Liver (tissue), 9 donors: ENCODE results near the gene NODAL. TPM values are rescaled to one million over a fixed set of nuclear protein-coding genes. Genes with fewer than 3 reads are reported as not detected.
"Not testable (repeated sequence)": the region's sequence is repeated elsewhere in the genome, so short reads cannot be mapped to it uniquely, and the experiment has no call there.

ENCODE experiments used
- DNase-seq: peaks from one replicate; pipeline ENCODE4 v3.0.0-alpha.2; 2017; ENCODE audit warnings: low spot score
- H3K27ac ChIP-seq, 2 donors: one replicate each; pipeline ENCODE4 v1.7.0; 2013; ENCODE audit warnings: inconsistent platforms in 2 of 2, low read length in 2 of 2, control low read depth in 1 of 2, low read depth in 1 of 2, mild to moderate bottlenecking in 1 of 2
- H3K27me3 ChIP-seq, 4 donors: one replicate each; pipeline versions ENCODE4 v1.6.1 to v1.7.0; 2013; ENCODE audit warnings: low read length in 3 of 4, inconsistent platforms in 1 of 4, mild to moderate bottlenecking in 1 of 4, moderate library complexity in 1 of 4; ENCODE audit not compliant: control insufficient read depth in 4 of 4, insufficient read depth in 4 of 4
- H3K36me3 ChIP-seq, 4 donors: one replicate each; pipeline versions ENCODE4 v1.6.1 to v1.7.0; 2013; ENCODE audit warnings: low read length in 3 of 4, mild to moderate bottlenecking in 3 of 4, low read depth in 1 of 4, moderate library complexity in 1 of 4; ENCODE audit not compliant: control insufficient read depth in 4 of 4, insufficient read depth in 3 of 4
- H3K4me1 ChIP-seq, 4 donors: one replicate each; pipeline versions ENCODE4 v1.6.1 to v1.7.0; 2013; ENCODE audit warnings: low read length in 3 of 4, mild to moderate bottlenecking in 3 of 4, moderate library complexity in 1 of 4; ENCODE audit not compliant: control insufficient read depth in 4 of 4, insufficient read depth in 4 of 4
- H3K4me3 ChIP-seq, 3 donors: one replicate each; pipeline versions ENCODE4 v1.6.1 to v1.7.0; 2013; ENCODE audit warnings: low read length in 3 of 3, control low read depth in 1 of 3, low read depth in 1 of 3, mild to moderate bottlenecking in 1 of 3
- H3K9ac ChIP-seq, 2 donors: one replicate each; pipeline ENCODE4 v1.7.0; 2013; ENCODE audit warnings: low read length in 2 of 2, mild to moderate bottlenecking in 2 of 2, moderate library complexity in 2 of 2, control low read depth in 1 of 2, low read depth in 1 of 2
- H3K9me3 ChIP-seq, 4 donors: one replicate each; pipeline versions ENCODE4 v1.6.1 to v1.7.0; 2013; ENCODE audit warnings: low read length in 3 of 4; ENCODE audit not compliant: control insufficient read depth in 4 of 4
- EGR1 ChIP-seq, 2 donors: IDR thresholded peaks; 2 replicates each; pipeline ENCODE4 v1.6.1; 2016 to 2018; ENCODE audit warnings: antibody characterized with exemption in 2 of 2, low read depth in 2 of 2
- HNF4G ChIP-seq: IDR thresholded peaks from 2 replicates; pipeline ENCODE4 v1.6.1; 2016; ENCODE audit warnings: antibody characterized with exemption
- JUND ChIP-seq, 2 donors: IDR thresholded peaks; 2 replicates each; pipeline ENCODE4 v1.6.1; 2016; ENCODE audit warnings: antibody characterized with exemption in 2 of 2
- NR2F2 ChIP-seq: IDR thresholded peaks from 2 replicates; pipeline ENCODE4 v1.6.1; 2016; ENCODE audit warnings: antibody characterized with exemption
- RAD21 ChIP-seq, 2 donors: IDR thresholded peaks; 2 replicates each; pipeline ENCODE4 v1.6.1; 2016; ENCODE audit warnings: antibody characterized with exemption in 2 of 2, mild to moderate bottlenecking in 2 of 2
- RXRA ChIP-seq, 2 donors: IDR thresholded peaks; 2 replicates each; pipeline ENCODE4 v1.6.1; 2017 to 2018; ENCODE audit warnings: antibody characterized with exemption in 2 of 2, mild to moderate bottlenecking in 1 of 2
- SP1 ChIP-seq: IDR thresholded peaks from 2 replicates; pipeline ENCODE4 v1.6.1; 2018; ENCODE audit warnings: antibody characterized with exemption, mild to moderate bottlenecking
- WGBS: extraction: QIAGEN DNeasy Blood & Tissue Kit; methylation state at CpG from one replicate; pipeline ENCODE4 v1.1.7; 2013; 5-methylcytosine and 5-hydroxymethylcytosine counted together
- polyA plus RNA-seq, 2 donors: library from polyadenylated mRNA; stranded (reverse) in 1 of 2; unstranded in 1 of 2; fragments of 200-250 nt in 1 of 2; fragments of >200 nt in 1 of 2; fragmentation: Nextera tagmentation in 1 of 2; extraction: Ambion mirVana in 1 of 2; gene quantifications; one replicate each; pipeline versions ENCODE4 v1.2.1 to v1.2.3, GENCODE V29; 2013 to 2015
- total RNA-seq, 2 donors: library from RNA; depleted of rRNA; stranded (reverse); fragments of >200 nt; gene quantifications; one replicate each; pipeline ENCODE4 v1.2.3, GENCODE V29; 2014
- TF ChIP-seq, protein P1 (sequence below): IDR thresholded peaks from 2 replicates; pipeline ENCODE4 v1.6.1; 2016; ENCODE audit warnings: antibody characterized with exemption
- TF ChIP-seq, protein P2 (sequence below): IDR thresholded peaks from 2 replicates; pipeline ENCODE4 v1.6.1; 2016; ENCODE audit warnings: antibody characterized with exemption, mild to moderate bottlenecking
- TF ChIP-seq, protein P3 (sequence below): IDR thresholded peaks from 2 replicates; pipeline ENCODE4 v1.6.1; 2016; ENCODE audit warnings: antibody characterized with exemption
- TF ChIP-seq, protein P4 (sequence below): IDR thresholded peaks from 2 replicates; pipeline ENCODE4 v1.6.1; 2016; ENCODE audit warnings: antibody characterized with exemption
- donor health status: healthy.
- donor health status: healthy.
- donor health status: healthy.
- donor health status: healthy.
- donor health status: healthy.

NODAL gene
- total and polyA plus RNA-seq, 4 donors, result not detected

- H3K9me3 ChIP-seq, H3K36me3 ChIP-seq, H3K9ac ChIP-seq, DNase-seq, H3K27ac ChIP-seq, H3K27me3 ChIP-seq, H3K4me3 ChIP-seq: not testable (repeated sequence)
- peaks cover 0 to 13% (median under 1%) of the 10 kb centered on the region in 4 donors for H3K4me1 ChIP-seq
- 91% methylated on average over 6 of the region's 6 CpGs for WGBS
Measured at GRCh38 chr10:70483872-70484271, 42.4 kb upstream of the NODAL start.

- TF ChIP-seq JUND (IDR thresholded peaks at IDR 0.05) (no peak), RAD21 (IDR thresholded peaks at IDR 0.05) (no peak), RXRA (IDR thresholded peaks at IDR 0.05) (no peak), EGR1 (IDR thresholded peaks at IDR 0.05; ENCODE audit: low read depth in 2 of 2) (no peak), SP1 (no peak), HNF4G (no peak)
- TF ChIP-seq, protein P1, sequence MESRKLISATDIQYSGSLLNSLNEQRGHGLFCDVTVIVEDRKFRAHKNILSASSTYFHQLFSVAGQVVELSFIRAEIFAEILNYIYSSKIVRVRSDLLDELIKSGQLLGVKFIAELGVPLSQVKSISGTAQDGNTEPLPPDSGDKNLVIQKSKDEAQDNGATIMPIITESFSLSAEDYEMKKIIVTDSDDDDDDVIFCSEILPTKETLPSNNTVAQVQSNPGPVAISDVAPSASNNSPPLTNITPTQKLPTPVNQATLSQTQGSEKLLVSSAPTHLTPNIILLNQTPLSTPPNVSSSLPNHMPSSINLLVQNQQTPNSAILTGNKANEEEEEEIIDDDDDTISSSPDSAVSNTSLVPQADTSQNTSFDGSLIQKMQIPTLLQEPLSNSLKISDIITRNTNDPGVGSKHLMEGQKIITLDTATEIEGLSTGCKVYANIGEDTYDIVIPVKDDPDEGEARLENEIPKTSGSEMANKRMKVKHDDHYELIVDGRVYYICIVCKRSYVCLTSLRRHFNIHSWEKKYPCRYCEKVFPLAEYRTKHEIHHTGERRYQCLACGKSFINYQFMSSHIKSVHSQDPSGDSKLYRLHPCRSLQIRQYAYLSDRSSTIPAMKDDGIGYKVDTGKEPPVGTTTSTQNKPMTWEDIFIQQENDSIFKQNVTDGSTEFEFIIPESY, result no peak
- TF ChIP-seq, protein P2, sequence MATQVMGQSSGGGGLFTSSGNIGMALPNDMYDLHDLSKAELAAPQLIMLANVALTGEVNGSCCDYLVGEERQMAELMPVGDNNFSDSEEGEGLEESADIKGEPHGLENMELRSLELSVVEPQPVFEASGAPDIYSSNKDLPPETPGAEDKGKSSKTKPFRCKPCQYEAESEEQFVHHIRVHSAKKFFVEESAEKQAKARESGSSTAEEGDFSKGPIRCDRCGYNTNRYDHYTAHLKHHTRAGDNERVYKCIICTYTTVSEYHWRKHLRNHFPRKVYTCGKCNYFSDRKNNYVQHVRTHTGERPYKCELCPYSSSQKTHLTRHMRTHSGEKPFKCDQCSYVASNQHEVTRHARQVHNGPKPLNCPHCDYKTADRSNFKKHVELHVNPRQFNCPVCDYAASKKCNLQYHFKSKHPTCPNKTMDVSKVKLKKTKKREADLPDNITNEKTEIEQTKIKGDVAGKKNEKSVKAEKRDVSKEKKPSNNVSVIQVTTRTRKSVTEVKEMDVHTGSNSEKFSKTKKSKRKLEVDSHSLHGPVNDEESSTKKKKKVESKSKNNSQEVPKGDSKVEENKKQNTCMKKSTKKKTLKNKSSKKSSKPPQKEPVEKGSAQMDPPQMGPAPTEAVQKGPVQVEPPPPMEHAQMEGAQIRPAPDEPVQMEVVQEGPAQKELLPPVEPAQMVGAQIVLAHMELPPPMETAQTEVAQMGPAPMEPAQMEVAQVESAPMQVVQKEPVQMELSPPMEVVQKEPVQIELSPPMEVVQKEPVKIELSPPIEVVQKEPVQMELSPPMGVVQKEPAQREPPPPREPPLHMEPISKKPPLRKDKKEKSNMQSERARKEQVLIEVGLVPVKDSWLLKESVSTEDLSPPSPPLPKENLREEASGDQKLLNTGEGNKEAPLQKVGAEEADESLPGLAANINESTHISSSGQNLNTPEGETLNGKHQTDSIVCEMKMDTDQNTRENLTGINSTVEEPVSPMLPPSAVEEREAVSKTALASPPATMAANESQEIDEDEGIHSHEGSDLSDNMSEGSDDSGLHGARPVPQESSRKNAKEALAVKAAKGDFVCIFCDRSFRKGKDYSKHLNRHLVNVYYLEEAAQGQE, result no peak
- no peaks in the 10 kb centered on the region for H3K9me3 ChIP-seq
- no peaks in the 10 kb centered on the region for H3K36me3 ChIP-seq
- no peak overlapping the region for H3K4me3 ChIP-seq
- no peak overlapping the region for H3K9ac ChIP-seq
- WGBS, result 67% methylated on average over 8 of the region's 8 CpGs
- DNase-seq, result no peak
- no peaks in the 10 kb centered on the region for H3K27me3 ChIP-seq
- H3K27ac ChIP-seq, result peak overlapping the region in 1 of 2 donors; percentile 21
- H3K4me1 ChIP-seq, result peaks cover 0 to 20% (median 4%) of the 10 kb centered on the region in 4 donors
Measured at GRCh38 chr10:70482982-70483760, 41.7 kb upstream of the NODAL start.

DNA sequence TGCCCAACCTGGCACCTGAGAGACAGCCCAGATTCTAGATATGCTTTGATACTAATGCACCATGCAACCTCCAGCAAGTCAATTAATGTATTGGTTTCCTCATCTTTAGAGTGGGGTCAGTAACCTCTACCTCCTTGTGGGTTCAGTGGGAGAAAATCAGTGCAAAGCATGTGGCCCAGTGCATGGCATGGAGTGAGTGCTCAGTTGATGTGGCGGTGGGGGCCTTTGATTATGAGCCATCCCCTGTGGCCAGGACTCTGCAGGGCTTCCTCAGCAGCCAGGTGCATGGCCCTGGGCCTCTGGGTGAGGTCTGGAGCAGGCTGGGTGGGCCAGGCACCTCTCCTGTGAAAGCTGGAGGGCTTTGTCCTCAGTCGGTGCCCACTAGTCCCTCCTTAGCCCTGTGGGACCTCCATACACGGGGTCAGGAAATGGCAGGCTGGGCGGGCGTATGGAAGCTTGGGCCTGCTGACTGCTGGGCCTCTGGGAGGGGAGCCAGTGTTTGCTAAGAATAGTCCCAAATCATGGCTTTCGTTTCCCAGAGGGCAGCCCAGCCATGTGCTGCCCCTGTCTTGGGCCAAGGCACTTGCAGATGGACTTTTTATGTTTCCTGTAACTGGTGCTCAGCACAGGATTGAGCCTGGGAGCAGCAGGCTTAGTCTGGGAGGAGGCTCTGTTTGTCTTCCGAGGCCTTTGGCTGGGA, 40.5 kb upstream of the NODAL start:
- Histone ChIP-seq H3K27ac (no peak overlapping the region), H3K36me3 (no peaks in the 10 kb centered on the region), H3K27me3 (no peaks in the 10 kb centered on the region), H3K4me3 (no peak overlapping the region), H3K9me3 (no peaks in the 10 kb centered on the region), H3K9ac (no peak overlapping the region), H3K4me1 (peaks cover 0 to 28% (median 4%) of the 10 kb centered on the region in 4 donors)
- 72% methylated on average over 7 of the region's 7 CpGs for WGBS
- TF ChIP-seq SP1 (peak; percentile 25), NR2F2 (peak; percentile 91), RXRA (IDR thresholded peaks at IDR 0.05) (peak in 1 of 2 donors; percentile 12), RAD21 (IDR thresholded peaks at IDR 0.05) (peak in 1 of 2 donors; percentile 32)
- TF ChIP-seq, protein P3, sequence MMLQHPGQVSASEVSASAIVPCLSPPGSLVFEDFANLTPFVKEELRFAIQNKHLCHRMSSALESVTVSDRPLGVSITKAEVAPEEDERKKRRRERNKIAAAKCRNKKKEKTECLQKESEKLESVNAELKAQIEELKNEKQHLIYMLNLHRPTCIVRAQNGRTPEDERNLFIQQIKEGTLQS, result no peak
- TF ChIP-seq, protein P4, sequence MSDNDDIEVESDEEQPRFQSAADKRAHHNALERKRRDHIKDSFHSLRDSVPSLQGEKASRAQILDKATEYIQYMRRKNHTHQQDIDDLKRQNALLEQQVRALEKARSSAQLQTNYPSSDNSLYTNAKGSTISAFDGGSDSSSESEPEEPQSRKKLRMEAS, result peak; percentile 65
- DNase-seq, result no peak
